GM23338 (cell line): ENCODE measurements around the gene CIDEB. TPM values are rescaled to one million over a fixed set of nuclear protein-coding genes. Genes with fewer than 3 reads are reported as not detected.

ENCODE experiments used
- ATAC-seq: fragments of 200-7000 bp; cut with Tn5 transposase; 3 replicates; pipeline ENCODE4 v1.9.1; 2020
- DNase-seq: peaks from one replicate; pipeline ENCODE4 v3.0.0-alpha.2; 2015; ENCODE audit warnings: low spot score
- H2AFZ ChIP-seq: fragments of 200-600 bp; sonication (generic); 2 replicates; pipeline ENCODE4 v1.8.0; 2016; ENCODE audit warnings: antibody characterized with exemption, mild to moderate bottlenecking, moderate library complexity
- H3F3A ChIP-seq: fragments of 200-600 bp; sonication (generic); replicated peaks from 2 replicates; pipeline ENCODE4 v1.8.0; 2017; ENCODE audit warnings: antibody characterized with exemption, mixed run types, low read depth
- H3K27ac ChIP-seq: fragments of 200-600 bp; sonication (generic); 2 replicates; pipeline ENCODE4 v1.6.1; 2016; ENCODE audit warnings: low read depth
- H3K27me3 ChIP-seq: fragments of 200-600 bp; sonication (generic); 2 replicates; pipeline ENCODE4 v1.8.0; 2016; ENCODE audit warnings: mild to moderate bottlenecking, mixed run types, moderate library complexity; ENCODE audit not compliant: insufficient read depth
- H3K36me3 ChIP-seq: fragments of 200-600 bp; sonication (generic); 2 replicates; pipeline ENCODE4 v1.8.0; 2016; ENCODE audit warnings: mild to moderate bottlenecking; ENCODE audit not compliant: insufficient read depth
- H3K4me1 ChIP-seq: fragments of 200-600 bp; sonication (generic); 2 replicates; pipeline ENCODE4 v1.8.0; 2016; ENCODE audit warnings: mild to moderate bottlenecking, moderate library complexity; ENCODE audit not compliant: insufficient read depth
- H3K4me2 ChIP-seq: fragments of 200-600 bp; sonication (generic); 2 replicates; pipeline ENCODE4 v1.7.1; 2017; ENCODE audit warnings: mixed run types
- H3K4me3 ChIP-seq: fragments of 200-600 bp; sonication (generic); 2 replicates; pipeline ENCODE4 v1.6.1; 2016; ENCODE audit warnings: mixed run types
- H3K79me2 ChIP-seq: fragments of 200-600 bp; sonication (generic); replicated peaks from 2 replicates; pipeline ENCODE4 v1.8.0; 2017; ENCODE audit warnings: mild to moderate bottlenecking; ENCODE audit not compliant: insufficient read depth
- H3K9me2 ChIP-seq: fragments of 200-600 bp; sonication (generic); 2 replicates; pipeline ENCODE4 v1.8.0; 2017; ENCODE audit not compliant: insufficient read depth
- H4K20me1 ChIP-seq: fragments of 200-600 bp; sonication (generic); replicated peaks from 2 replicates; pipeline ENCODE4 v1.8.0; 2017; ENCODE audit warnings: mild to moderate bottlenecking; ENCODE audit not compliant: insufficient read depth
- H3K27ac Mint-ChIP-seq: 2 replicates; pipeline ENCODE4 v1.8.0; 2020; ENCODE audit warnings: inconsistent platforms, mild to moderate bottlenecking, moderate library complexity, mixed read lengths
- H3K27me3 Mint-ChIP-seq: 3 replicates; pipeline ENCODE4 v1.8.0; 2022; ENCODE audit warnings: low read depth, mild to moderate bottlenecking, moderate library complexity, mixed read lengths, inconsistent platforms; ENCODE audit not compliant: insufficient read depth, poor library complexity
- H3K36me3 Mint-ChIP-seq: 3 replicates; pipeline ENCODE4 v1.8.0; 2021; ENCODE audit warnings: low read depth, mild to moderate bottlenecking, inconsistent platforms, moderate library complexity, mixed read lengths
- H3K4me1 Mint-ChIP-seq: 3 replicates; pipeline ENCODE4 v1.8.0; 2020; ENCODE audit warnings: mild to moderate bottlenecking, inconsistent platforms, mixed read lengths
- H3K4me3 Mint-ChIP-seq: 3 replicates; pipeline ENCODE4 v1.8.0; 2021; ENCODE audit warnings: moderate library complexity, mild to moderate bottlenecking, inconsistent platforms, mixed read lengths
- H3K9me3 Mint-ChIP-seq: 3 replicates; pipeline ENCODE4 v1.8.0; 2020; ENCODE audit warnings: moderate library complexity, mild to moderate bottlenecking, inconsistent platforms, mixed read lengths
- CREB1 ChIP-seq: fragments of 250-450 bp; sonication (Bioruptor Pico); IDR thresholded peaks from 2 replicates; pipeline ENCODE4 v1.5.0; 2020; ENCODE audit warnings: low read depth, mild to moderate bottlenecking, moderate library complexity
- EZH2 ChIP-seq: fragments of 200-600 bp; sonication (generic); IDR thresholded peaks from one replicate; pipeline ENCODE4 v1.8.0; 2017; ENCODE audit warnings: antibody characterized with exemption, mild to moderate bottlenecking, low read depth; ENCODE audit not compliant: unreplicated experiment
- EZH2phosphoT487 ChIP-seq: fragments of 200-600 bp; sonication (generic); IDR thresholded peaks from one replicate; pipeline ENCODE4 v1.8.1; 2018; ENCODE audit warnings: antibody characterized with exemption; ENCODE audit not compliant: unreplicated experiment
- POLR2AphosphoS5 ChIP-seq: IDR thresholded peaks from 2 replicates; pipeline ENCODE4 v1.6.1; 2016; ENCODE audit warnings: antibody characterized with exemption, low read depth
- ZNF331 ChIP-seq: fragments of 250-450 bp; sonication (Bioruptor Pico); IDR thresholded peaks from 2 replicates; pipeline ENCODE4 v1.5.0; 2020; ENCODE audit warnings: low read depth, mild to moderate bottlenecking, moderate library complexity
- polyA plus RNA-seq: library from polyadenylated mRNA; unstranded; fragments of >200 nt; fragmentation: Nextera tagmentation; extraction: Ambion mirVana; gene quantifications from 2 replicates; pipeline ENCODE4 v1.2.1, GENCODE V29; 2016
- total RNA-seq: library from RNA; depleted of rRNA; stranded (reverse); fragments of >200 nt; shearing (Covaris generic); gene quantifications from 2 replicates; pipeline ENCODE4 v1.2.3, GENCODE V29; 2014
- TF ChIP-seq, protein P1 (sequence below): fragments of 250-450 bp; sonication (Bioruptor Pico); IDR thresholded peaks from 2 replicates; pipeline ENCODE4 v1.5.0; 2020; ENCODE audit warnings: mild to moderate bottlenecking, moderate library complexity

CIDEB gene
- total and polyA plus RNA-seq, 2 experiments from 2014 or later, result 3.4 to 4.6 TPM

DNA sequence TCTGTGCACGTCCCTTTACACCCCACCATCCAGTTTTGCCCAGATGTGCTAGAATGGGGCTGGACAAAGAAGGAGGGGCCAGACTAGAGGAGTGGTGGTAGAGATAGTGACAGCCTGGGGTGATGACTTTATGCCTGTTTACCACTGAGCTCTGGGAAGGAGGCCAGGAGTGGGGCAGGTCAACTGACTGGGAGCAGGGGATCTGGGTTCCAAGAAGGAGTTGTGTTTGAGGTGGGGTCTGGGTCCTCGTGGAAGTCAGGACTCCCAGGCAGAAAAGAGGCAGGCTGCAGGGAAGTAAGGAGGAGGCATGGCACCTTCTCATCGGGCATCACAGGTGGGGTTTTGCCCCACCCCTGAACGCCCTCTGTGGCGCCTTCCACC is 2.5 kb upstream of the CIDEB start (continued):
- TF ChIP-seq, protein P1, sequence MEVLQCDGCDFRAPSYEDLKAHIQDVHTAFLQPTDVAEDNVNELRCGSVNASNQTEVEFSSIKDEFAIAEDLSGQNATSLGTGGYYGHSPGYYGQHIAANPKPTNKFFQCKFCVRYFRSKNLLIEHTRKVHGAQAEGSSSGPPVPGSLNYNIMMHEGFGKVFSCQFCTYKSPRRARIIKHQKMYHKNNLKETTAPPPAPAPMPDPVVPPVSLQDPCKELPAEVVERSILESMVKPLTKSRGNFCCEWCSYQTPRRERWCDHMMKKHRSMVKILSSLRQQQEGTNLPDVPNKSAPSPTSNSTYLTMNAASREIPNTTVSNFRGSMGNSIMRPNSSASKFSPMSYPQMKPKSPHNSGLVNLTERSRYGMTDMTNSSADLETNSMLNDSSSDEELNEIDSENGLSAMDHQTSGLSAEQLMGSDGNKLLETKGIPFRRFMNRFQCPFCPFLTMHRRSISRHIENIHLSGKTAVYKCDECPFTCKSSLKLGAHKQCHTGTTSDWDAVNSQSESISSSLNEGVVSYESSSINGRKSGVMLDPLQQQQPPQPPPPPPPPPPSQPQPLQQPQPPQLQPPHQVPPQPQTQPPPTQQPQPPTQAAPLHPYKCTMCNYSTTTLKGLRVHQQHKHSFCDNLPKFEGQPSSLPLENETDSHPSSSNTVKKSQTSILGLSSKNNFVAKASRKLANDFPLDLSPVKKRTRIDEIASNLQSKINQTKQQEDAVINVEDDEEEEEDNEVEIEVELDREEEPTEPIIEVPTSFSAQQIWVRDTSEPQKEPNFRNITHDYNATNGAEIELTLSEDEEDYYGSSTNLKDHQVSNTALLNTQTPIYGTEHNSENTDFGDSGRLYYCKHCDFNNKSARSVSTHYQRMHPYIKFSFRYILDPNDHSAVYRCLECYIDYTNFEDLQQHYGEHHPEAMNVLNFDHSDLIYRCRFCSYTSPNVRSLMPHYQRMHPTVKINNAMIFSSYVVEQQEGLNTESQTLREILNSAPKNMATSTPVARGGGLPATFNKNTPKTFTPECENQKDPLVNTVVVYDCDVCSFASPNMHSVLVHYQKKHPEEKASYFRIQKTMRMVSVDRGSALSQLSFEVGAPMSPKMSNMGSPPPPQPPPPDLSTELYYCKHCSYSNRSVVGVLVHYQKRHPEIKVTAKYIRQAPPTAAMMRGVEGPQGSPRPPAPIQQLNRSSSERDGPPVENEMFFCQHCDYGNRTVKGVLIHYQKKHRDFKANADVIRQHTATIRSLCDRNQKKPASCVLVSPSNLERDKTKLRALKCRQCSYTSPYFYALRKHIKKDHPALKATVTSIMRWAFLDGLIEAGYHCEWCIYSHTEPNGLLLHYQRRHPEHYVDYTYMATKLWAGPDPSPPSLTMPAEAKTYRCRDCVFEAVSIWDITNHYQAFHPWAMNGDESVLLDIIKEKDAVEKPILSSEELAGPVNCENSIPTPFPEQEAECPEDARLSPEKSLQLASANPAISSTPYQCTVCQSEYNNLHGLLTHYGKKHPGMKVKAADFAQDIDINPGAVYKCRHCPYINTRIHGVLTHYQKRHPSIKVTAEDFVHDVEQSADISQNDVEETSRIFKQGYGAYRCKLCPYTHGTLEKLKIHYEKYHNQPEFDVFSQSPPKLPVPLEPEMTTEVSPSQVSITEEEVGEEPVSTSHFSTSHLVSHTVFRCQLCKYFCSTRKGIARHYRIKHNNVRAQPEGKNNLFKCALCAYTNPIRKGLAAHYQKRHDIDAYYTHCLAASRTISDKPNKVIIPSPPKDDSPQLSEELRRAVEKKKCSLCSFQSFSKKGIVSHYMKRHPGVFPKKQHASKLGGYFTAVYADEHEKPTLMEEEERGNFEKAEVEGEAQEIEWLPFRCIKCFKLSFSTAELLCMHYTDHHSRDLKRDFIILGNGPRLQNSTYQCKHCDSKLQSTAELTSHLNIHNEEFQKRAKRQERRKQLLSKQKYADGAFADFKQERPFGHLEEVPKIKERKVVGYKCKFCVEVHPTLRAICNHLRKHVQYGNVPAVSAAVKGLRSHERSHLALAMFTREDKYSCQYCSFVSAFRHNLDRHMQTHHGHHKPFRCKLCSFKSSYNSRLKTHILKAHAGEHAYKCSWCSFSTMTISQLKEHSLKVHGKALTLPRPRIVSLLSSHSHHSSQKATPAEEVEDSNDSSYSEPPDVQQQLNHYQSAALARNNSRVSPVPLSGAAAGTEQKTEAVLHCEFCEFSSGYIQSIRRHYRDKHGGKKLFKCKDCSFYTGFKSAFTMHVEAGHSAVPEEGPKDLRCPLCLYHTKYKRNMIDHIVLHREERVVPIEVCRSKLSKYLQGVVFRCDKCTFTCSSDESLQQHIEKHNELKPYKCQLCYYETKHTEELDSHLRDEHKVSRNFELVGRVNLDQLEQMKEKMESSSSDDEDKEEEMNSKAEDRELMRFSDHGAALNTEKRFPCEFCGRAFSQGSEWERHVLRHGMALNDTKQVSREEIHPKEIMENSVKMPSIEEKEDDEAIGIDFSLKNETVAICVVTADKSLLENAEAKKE (CRISPR knock-in tag), result no peak
- no peak for TF ChIP-seq CREB1 (CRISPR knock-in tag)

DNA sequence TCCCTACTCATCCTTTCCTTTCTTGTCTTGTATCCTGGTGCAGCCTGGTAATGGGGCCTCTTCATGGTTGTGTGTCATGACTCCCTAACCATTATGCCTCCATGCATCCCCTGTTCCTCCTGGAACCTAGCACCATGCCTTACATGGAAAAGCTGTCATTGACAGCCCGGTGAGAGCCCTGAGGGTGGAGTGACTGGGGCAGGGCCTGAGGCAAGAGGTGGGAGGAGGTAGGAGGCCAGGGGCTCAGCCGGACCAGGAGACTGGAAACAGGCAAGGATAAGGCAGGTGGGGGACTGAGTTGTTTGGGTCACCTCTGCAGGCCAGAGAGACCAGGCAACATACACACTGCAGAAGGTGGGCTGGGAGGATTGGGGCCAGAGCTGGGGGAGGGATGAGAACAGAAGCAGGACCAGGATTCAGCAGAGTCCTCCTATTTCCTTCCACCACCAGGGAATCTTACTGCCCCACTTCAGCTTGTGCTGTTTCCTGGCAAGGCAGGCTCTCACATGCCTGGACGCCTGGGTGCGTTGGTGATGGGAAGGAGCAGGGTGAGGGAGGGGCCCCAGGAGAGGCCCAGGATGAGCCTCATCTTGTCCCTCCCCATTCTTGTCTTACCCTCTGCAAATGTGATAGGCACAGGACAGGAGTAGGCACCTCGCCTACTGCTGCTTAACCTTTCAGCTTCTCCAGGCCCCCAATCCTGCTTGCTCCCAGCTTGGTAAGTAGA is 1.9 kb upstream of the CIDEB start, which contains the start of gene LTB4R2:
Gene LTB4R2 (plus strand): TSS at position 603 of the 727 bp plus-strand sequence. CDS start 525 bp downstream, outside the sequence.
- Histone ChIP-seq H3K4me3 (peak within 1 kb of the TSS; percentile 51), H3K36me3 (peaks cover 3% of the 10 kb centered on the region; the same call in 1 of the 2 replicates), H3F3A (no peaks in the 10 kb centered on the region), H4K20me1 (no peaks in the 10 kb centered on the region; the same call in none of the 2 replicates), H2AFZ (no peak within 1 kb of the TSS), H3K27me3 (peaks cover 10% of the 10 kb centered on the region; the same call in 1 of the 2 replicates), H3K27ac (no peak within 1 kb of the TSS), H3K79me2 (no peaks in the 10 kb centered on the region), H3K9me2 (no peaks in the 10 kb centered on the region), H3K4me2 (peak within 1 kb of the TSS; percentile 68; the same call in 1 of the 2 replicates), H3K4me1 (peaks cover 4% of the 10 kb centered on the region; the same call in 1 of the 2 replicates)
- peaks cover 15% of the 10 kb centered on the region for H3K4me1 Mint-ChIP-seq
- no peak within 1 kb of the TSS for H3K27ac Mint-ChIP-seq
- no peaks in the 10 kb centered on the region for H3K9me3 Mint-ChIP-seq
- TF ChIP-seq, protein P1 (CRISPR knock-in tag), result no peak
- TF ChIP-seq EZH2phosphoT487, result no peak
- no peak for TF ChIP-seq ZNF331
- no peak for TF ChIP-seq EZH2
- TF ChIP-seq POLR2AphosphoS5, result no peak
- no peak for TF ChIP-seq CREB1 (CRISPR knock-in tag)
- peaks cover 45% of the 10 kb centered on the region for H3K36me3 Mint-ChIP-seq
- peak within 1 kb of the TSS; percentile 63 for H3K4me3 Mint-ChIP-seq
- ATAC-seq, result no peak
- no peak for DNase-seq
- H3K27me3 Mint-ChIP-seq, result peaks cover 25% of the 10 kb centered on the region
